ENCODE results near the gene GARNL3. TPM values are rescaled to one million over a fixed set of nuclear protein-coding genes. Genes with fewer than 3 reads are reported as not detected.

Gene GARNL3
- total RNA-seq, 2 experiments from 2014 or later, result 0.63 to 1.8 TPM

DNA sequence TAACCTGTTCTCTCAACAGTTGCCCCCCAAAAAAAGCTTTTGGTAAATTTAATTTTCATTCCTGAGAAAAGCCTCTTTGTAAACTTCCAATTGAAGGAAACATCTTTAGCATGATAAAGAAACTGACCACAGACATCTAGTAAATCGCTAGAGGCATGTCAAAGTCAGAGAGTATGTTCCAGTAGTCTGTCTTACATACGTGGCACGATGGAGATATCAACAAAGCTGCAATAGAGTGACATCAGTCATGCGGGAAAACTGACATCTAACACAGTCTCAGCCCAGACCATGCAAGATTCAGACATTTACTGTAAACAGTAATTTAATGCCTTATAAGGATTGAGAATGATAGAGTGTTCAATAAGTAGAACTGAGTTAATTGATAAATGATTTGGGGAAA lies 45.1 kb downstream of the GARNL3 start:
- POLR2A ChIA-PET, result interaction anchor here (0.6 kb wide), 1 partner anchor 72 kb away, joined by 3 read pairs; no protein-coding TSS in a partner anchor
- TF ChIP-seq, protein P1, sequence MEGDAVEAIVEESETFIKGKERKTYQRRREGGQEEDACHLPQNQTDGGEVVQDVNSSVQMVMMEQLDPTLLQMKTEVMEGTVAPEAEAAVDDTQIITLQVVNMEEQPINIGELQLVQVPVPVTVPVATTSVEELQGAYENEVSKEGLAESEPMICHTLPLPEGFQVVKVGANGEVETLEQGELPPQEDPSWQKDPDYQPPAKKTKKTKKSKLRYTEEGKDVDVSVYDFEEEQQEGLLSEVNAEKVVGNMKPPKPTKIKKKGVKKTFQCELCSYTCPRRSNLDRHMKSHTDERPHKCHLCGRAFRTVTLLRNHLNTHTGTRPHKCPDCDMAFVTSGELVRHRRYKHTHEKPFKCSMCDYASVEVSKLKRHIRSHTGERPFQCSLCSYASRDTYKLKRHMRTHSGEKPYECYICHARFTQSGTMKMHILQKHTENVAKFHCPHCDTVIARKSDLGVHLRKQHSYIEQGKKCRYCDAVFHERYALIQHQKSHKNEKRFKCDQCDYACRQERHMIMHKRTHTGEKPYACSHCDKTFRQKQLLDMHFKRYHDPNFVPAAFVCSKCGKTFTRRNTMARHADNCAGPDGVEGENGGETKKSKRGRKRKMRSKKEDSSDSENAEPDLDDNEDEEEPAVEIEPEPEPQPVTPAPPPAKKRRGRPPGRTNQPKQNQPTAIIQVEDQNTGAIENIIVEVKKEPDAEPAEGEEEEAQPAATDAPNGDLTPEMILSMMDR (IDR thresholded peaks at IDR 0.05), result no peak
- H3K27ac Mint-ChIP-seq, result no peak overlapping the region
- intact Hi-C loops (cut with DNase I, micrococcal nuclease), result loop anchor here in 1 of 2 experiments (5.0 kb wide), 2 partner anchors 88 to 148 kb away; partner anchors contain the start of gene SLC2A8
- no peak overlapping the region for H3K27ac ChIP-seq (ENCODE audit: low read depth in 1 of 2, low read length in 2 of 2)
- no peak overlapping the region for H3K4me3 ChIP-seq (ENCODE audit: low read length)
- CTCF ChIA-PET, result no interaction called here
- H3K4me1 ChIP-seq (ENCODE audit: insufficient read depth, low read length), result no peaks in the 10 kb centered on the region
- H3K36me3 Mint-ChIP-seq (ENCODE audit: low read depth), result no peaks in the 10 kb centered on the region
- DNase-seq (no peak), ATAC-seq (ENCODE audit: poor library complexity) (no peak)
- no peaks in the 10 kb centered on the region for H3K4me1 Mint-ChIP-seq (ENCODE audit: low read depth)
- H3K9me3 ChIP-seq (ENCODE audit: control insufficient read depth in 1 of 2, insufficient read depth in 1 of 2, low read length in 2 of 2), result no peaks in the 10 kb centered on the region
- no peaks in the 10 kb centered on the region for H3K9me3 Mint-ChIP-seq
- no peak overlapping the region for H3K4me3 Mint-ChIP-seq
- H3K27me3 ChIP-seq (ENCODE audit: control insufficient read depth in 1 of 2, insufficient read depth in 2 of 2, low read length in 2 of 2), result no peaks in the 10 kb centered on the region
- no peaks in the 10 kb centered on the region for H3K36me3 ChIP-seq (ENCODE audit: insufficient read depth, low read length)
- peaks cover 41% of the 10 kb centered on the region for H3K27me3 Mint-ChIP-seq

DNA sequence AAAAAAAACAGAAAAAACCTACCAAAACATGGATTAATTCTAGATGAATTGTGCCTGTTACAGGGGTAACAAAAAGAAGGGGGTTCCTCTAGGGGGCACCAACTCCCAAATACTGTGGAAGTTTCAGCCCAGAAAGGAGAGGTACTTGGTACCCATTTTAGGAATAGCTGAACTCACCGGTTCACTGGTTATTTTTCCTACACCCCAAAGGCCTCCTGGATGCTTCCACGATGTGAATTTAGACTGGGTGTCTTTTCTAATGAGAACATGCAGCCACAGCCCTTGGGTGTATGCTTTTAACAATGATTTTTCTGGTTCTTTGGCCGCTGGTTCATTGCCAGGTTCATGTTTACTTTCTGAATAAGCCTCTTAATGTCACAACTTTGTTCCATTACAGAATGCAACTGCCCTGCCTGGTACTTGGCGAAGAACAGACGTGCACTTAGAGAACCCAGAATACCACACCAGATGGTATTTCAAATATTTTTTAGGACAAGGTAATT lies 46.7 kb downstream of the GARNL3 start:
- CTCF ChIA-PET, result no interaction called here
- Mint-ChIP-seq H3K9me3 (no peaks in the 10 kb centered on the region), H3K36me3 (ENCODE audit: low read depth) (no peaks in the 10 kb centered on the region), H3K4me1 (ENCODE audit: low read depth) (no peaks in the 10 kb centered on the region), H3K27ac (no peak overlapping the region), H3K4me3 (no peak overlapping the region), H3K27me3 (peaks cover 38% of the 10 kb centered on the region)
- ATAC-seq (ENCODE audit: poor library complexity) (no peak), DNase-seq (peak in 8 of 14 experiments; percentile 3 to 55 (median 31))
- Histone ChIP-seq H3K27ac (ENCODE audit: low read depth in 1 of 2, low read length in 2 of 2) (no peak overlapping the region), H3K4me3 (ENCODE audit: low read length) (no peak overlapping the region), H3K36me3 (ENCODE audit: insufficient read depth, low read length) (no peaks in the 10 kb centered on the region), H3K4me1 (ENCODE audit: insufficient read depth, low read length) (no peaks in the 10 kb centered on the region), H3K27me3 (ENCODE audit: control insufficient read depth in 1 of 2, insufficient read depth in 2 of 2, low read length in 2 of 2) (no peaks in the 10 kb centered on the region), H3K9me3 (ENCODE audit: control insufficient read depth in 1 of 2, insufficient read depth in 1 of 2, low read length in 2 of 2) (no peaks in the 10 kb centered on the region)
- TF ChIP-seq, protein P1 (IDR thresholded peaks at IDR 0.05), result peak; percentile 34
- POLR2A ChIA-PET, result interaction anchor here (1.5 kb wide), 1 partner anchor 140 kb away, joined by 4 read pairs; the partner anchor contains the start of genes LRSAM1 and RPL12
- intact Hi-C loops (cut with DNase I, micrococcal nuclease), result loop anchor here in 1 of 2 experiments (5.0 kb wide), 2 partner anchors 86 to 146 kb away; partner anchors contain the start of gene SLC2A8

DNA sequence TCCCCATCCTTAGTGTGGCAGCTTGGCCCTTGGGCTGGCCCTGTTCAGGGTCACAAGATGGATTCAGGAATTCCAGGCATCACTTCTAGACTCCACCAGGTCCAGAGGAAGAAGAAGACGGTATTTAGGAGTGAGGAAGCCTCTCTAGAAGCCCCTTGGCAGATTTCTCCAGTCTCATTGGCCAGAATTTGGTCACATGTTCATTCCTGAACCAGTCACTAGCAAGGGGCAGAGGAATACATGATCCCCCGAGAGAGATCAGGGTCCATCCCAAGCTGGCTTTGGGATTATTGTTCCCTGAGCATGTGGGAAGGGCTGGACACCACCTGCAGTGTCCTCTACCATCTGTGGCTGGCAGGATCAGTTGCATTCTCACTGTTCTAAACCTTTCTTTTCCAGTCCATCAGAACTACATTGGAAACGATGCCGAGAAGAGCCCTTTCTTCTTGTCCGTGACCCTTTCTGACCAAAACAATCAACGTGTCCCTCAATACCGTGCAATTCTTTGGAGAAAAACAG lies 48.5 kb downstream of the GARNL3 start:
- Histone ChIP-seq H3K9me3 (ENCODE audit: control insufficient read depth in 1 of 2, insufficient read depth in 1 of 2, low read length in 2 of 2) (no peaks in the 10 kb centered on the region), H3K4me1 (ENCODE audit: insufficient read depth, low read length) (no peaks in the 10 kb centered on the region), H3K27ac (ENCODE audit: low read depth in 1 of 2, low read length in 2 of 2) (no peak overlapping the region), H3K27me3 (ENCODE audit: control insufficient read depth in 1 of 2, insufficient read depth in 2 of 2, low read length in 2 of 2) (no peaks in the 10 kb centered on the region), H3K4me3 (ENCODE audit: low read length) (no peak overlapping the region), H3K36me3 (ENCODE audit: insufficient read depth, low read length) (no peaks in the 10 kb centered on the region)
- POLR2A ChIA-PET, result no interaction called here
- no peaks in the 10 kb centered on the region for H3K9me3 Mint-ChIP-seq
- no peak overlapping the region for H3K4me3 Mint-ChIP-seq
- intact Hi-C loops (cut with DNase I, micrococcal nuclease), result loop anchor here in 1 of 2 experiments (5.0 kb wide), 2 partner anchors 84 to 144 kb away; partner anchors contain the start of gene SLC2A8
- TF ChIP-seq, protein P1 (IDR thresholded peaks at IDR 0.05), result no peak
- no peak overlapping the region for H3K27ac Mint-ChIP-seq
- no peaks in the 10 kb centered on the region for H3K4me1 Mint-ChIP-seq (ENCODE audit: low read depth)
- H3K36me3 Mint-ChIP-seq (ENCODE audit: low read depth), result no peaks in the 10 kb centered on the region
- ATAC-seq (ENCODE audit: poor library complexity), result no peak
- no peak for DNase-seq
- peaks cover 42% of the 10 kb centered on the region for H3K27me3 Mint-ChIP-seq
- CTCF ChIA-PET, result no interaction called here

Data from CD4-positive, alpha-beta T cell (primary cell).